ENCODE data around the gene CDH22. TPM values are rescaled to one million over a fixed set of nuclear protein-coding genes. Genes with fewer than 3 reads are reported as not detected.

Gene CDH22
- total and polyA plus RNA-seq, 2 donors (not counting 1 experiment from before 2014, with no cell fraction given) = not detected

GRCh38 chr20:46354207-46354555 is 45.9 kb upstream of the CDH22 start:
- peaks cover 45% of the 10 kb centered on the region for H3K4me1 Mint-ChIP-seq
- H3K4me3 Mint-ChIP-seq = no peak overlapping the region
- WGBS (ENCODE audit: insufficient coverage) = 100% methylated on average over 2 of the region's 4 CpGs
- H3K9ac ChIP-seq (ENCODE audit: low read length) = no peak overlapping the region
- no peaks in the 10 kb centered on the region for H3K9me3 ChIP-seq (ENCODE audit: control extremely low read depth in 1 of 3, control insufficient read depth in 2 of 3, insufficient read depth in 1 of 3, low read length in 2 of 3)
- H3K27ac Mint-ChIP-seq = no peak overlapping the region
- TF ChIP-seq EZH2 (IDR thresholded peaks at IDR 0.05; ENCODE audit: borderline replicate concordance, insufficient read depth, low read depth, low read length, poor library complexity, severe bottlenecking) (no peak), CTCF (IDR thresholded peaks at IDR 0.05) (no peak)
- no peak overlapping the region for H3K4me3 ChIP-seq (ENCODE audit: control extremely low read depth in 1 of 5, extremely low read depth in 1 of 5, insufficient read depth in 1 of 5, low read depth in 2 of 5, low read length in 4 of 5)
- no peaks in the 10 kb centered on the region for H3K27me3 ChIP-seq (replicated peaks in 1 of 4; ENCODE audit: control extremely low read depth in 1 of 4, control insufficient read depth in 3 of 4, insufficient read depth in 4 of 4, low read length in 3 of 4)
- peaks cover 0 to 24% of the 10 kb centered on the region in 2 experiments for H3K36me3 ChIP-seq (replicated peaks in 1 of 2; ENCODE audit: control extremely low read depth in 1 of 2, control insufficient read depth in 1 of 2, extremely low read depth in 1 of 2, insufficient read depth in 2 of 2, low read length in 1 of 2)
- no peaks in the 10 kb centered on the region for H3K27me3 Mint-ChIP-seq
- no peaks in the 10 kb centered on the region for H3K9me3 Mint-ChIP-seq (ENCODE audit: insufficient read depth)
- DNase-seq (no peak), ATAC-seq (ENCODE audit: low read depth) (no peak)
- no peak overlapping the region for H3K27ac ChIP-seq (ENCODE audit: low read length in 2 of 2)
- peaks cover 42% of the 10 kb centered on the region for H4K20me1 ChIP-seq (ENCODE audit: control insufficient read depth, insufficient read depth, low read length, poor library complexity, severe bottlenecking)
- ChIA-PET POLR2A (no interaction called here), CTCF (no interaction called here)
- peaks cover 3% of the 10 kb centered on the region for H3K79me2 ChIP-seq (ENCODE audit: control insufficient read depth, insufficient read depth, low read length)
- intact Hi-C loops (cut with micrococcal nuclease) = no loop called here
- H3K4me1 ChIP-seq (ENCODE audit: control insufficient read depth in 2 of 2, insufficient read depth in 2 of 2, low read length in 2 of 2) = peaks cover 11 to 44% of the 10 kb centered on the region in 2 donors
- no peak overlapping the region for H2AFZ ChIP-seq (ENCODE audit: insufficient read depth, low read depth, low read length, poor library complexity, severe bottlenecking)
- H3K4me2 ChIP-seq (replicated peaks; ENCODE audit: low read depth, low read length, poor library complexity, severe bottlenecking) = no peak overlapping the region

- DNase-seq (no peak), ATAC-seq (ENCODE audit: low read depth) (no peak)
- Mint-ChIP-seq H3K4me3 (no peak overlapping the region), H3K4me1 (peaks cover 42% of the 10 kb centered on the region), H3K27ac (no peak overlapping the region), H3K9me3 (ENCODE audit: insufficient read depth) (no peaks in the 10 kb centered on the region), H3K27me3 (no peaks in the 10 kb centered on the region)
- H3K27ac ChIP-seq (ENCODE audit: low read length in 2 of 2) = no peak overlapping the region
- CTCF ChIA-PET = no interaction called here
- no peak overlapping the region for H3K9ac ChIP-seq (ENCODE audit: low read length)
- no peaks in the 10 kb centered on the region for H3K79me2 ChIP-seq (ENCODE audit: control insufficient read depth, insufficient read depth, low read length)
- 97% methylated on average over 11 of the region's 14 CpGs for WGBS (ENCODE audit: insufficient coverage)
- H2AFZ ChIP-seq (ENCODE audit: insufficient read depth, low read depth, low read length, poor library complexity, severe bottlenecking) = no peak overlapping the region
- H3K4me3 ChIP-seq (ENCODE audit: control extremely low read depth in 1 of 5, extremely low read depth in 1 of 5, insufficient read depth in 1 of 5, low read depth in 2 of 5, low read length in 4 of 5) = no peak overlapping the region
- peaks cover 9 to 45% of the 10 kb centered on the region in 2 donors for H3K4me1 ChIP-seq (ENCODE audit: control insufficient read depth in 2 of 2, insufficient read depth in 2 of 2, low read length in 2 of 2)
- H3K9me3 ChIP-seq (ENCODE audit: control extremely low read depth in 1 of 3, control insufficient read depth in 2 of 3, insufficient read depth in 1 of 3, low read length in 2 of 3) = no peaks in the 10 kb centered on the region
- intact Hi-C loops (cut with micrococcal nuclease) = no loop called here
- no peak overlapping the region for H3K4me2 ChIP-seq (replicated peaks; ENCODE audit: low read depth, low read length, poor library complexity, severe bottlenecking)
- no peaks in the 10 kb centered on the region for H3K27me3 ChIP-seq (replicated peaks in 1 of 4; ENCODE audit: control extremely low read depth in 1 of 4, control insufficient read depth in 3 of 4, insufficient read depth in 4 of 4, low read length in 3 of 4)
- peaks cover 42% of the 10 kb centered on the region for H4K20me1 ChIP-seq (ENCODE audit: control insufficient read depth, insufficient read depth, low read length, poor library complexity, severe bottlenecking)
- TF ChIP-seq CTCF (IDR thresholded peaks at IDR 0.05) = no peak
- no peak for TF ChIP-seq EZH2 (IDR thresholded peaks at IDR 0.05; ENCODE audit: borderline replicate concordance, insufficient read depth, low read depth, low read length, poor library complexity, severe bottlenecking)
- POLR2A ChIA-PET = no interaction called here
- peaks cover 0 to 24% of the 10 kb centered on the region in 2 experiments for H3K36me3 ChIP-seq (replicated peaks in 1 of 2; ENCODE audit: control extremely low read depth in 1 of 2, control insufficient read depth in 1 of 2, extremely low read depth in 1 of 2, insufficient read depth in 2 of 2, low read length in 1 of 2)
Observed at GRCh38 chr20:46353500-46354206, 45.4 kb upstream of the CDH22 start.
